ENCODE measurements around the gene NIPBL. TPM values are rescaled to one million over a fixed set of nuclear protein-coding genes. Genes with fewer than 3 reads are reported as not detected.

NIPBL gene
- total RNA-seq, 1 experiment from 2014 or later: 124 TPM

GRCh38 chr5:37103302-37103701, 226.7 kb downstream of the NIPBL start:
- Histone ChIP-seq H3K79me2 (ENCODE audit: low read depth) (no peaks in the 10 kb centered on the region), H3K4me1 (replicated peaks; ENCODE audit: insufficient read depth) (no peaks in the 10 kb centered on the region), H3K27ac (no peak overlapping the region), H2AFZ (no peak overlapping the region), H3K4me2 (no peak overlapping the region), H3K36me3 (ENCODE audit: low read depth) (no peaks in the 10 kb centered on the region), H3K9me2 (ENCODE audit: insufficient read depth) (no peaks in the 10 kb centered on the region; the same call in 1 of the 2 replicates), H3K27me3 (ENCODE audit: insufficient read depth, low read depth) (no peaks in the 10 kb centered on the region), H3F3A (ENCODE audit: insufficient read depth, low read depth) (no peaks in the 10 kb centered on the region), H3K9me3 (ENCODE audit: insufficient read depth, low read depth) (peaks cover 15% of the 10 kb centered on the region), H4K20me1 (ENCODE audit: insufficient read depth) (no peaks in the 10 kb centered on the region), H3K4me3 (no peak overlapping the region)
- ChIA-PET POLR2A (ENCODE audit: unreplicated experiment) (no interaction called here), CTCF (interaction anchor here (0.7 kb wide), 1 partner anchor 15 kb away, joined by 3 read pairs; no protein-coding TSS in a partner anchor)
- intact Hi-C loops (cut with micrococcal nuclease; ENCODE audit: unreplicated experiment): no loop called here
- no peak for DNase-seq
- BruUV-seq (replicated peaks): no TSS peak
- no peak for TF ChIP-seq EZH2 (IDR thresholded peaks at IDR 0.05; ENCODE audit: low read depth)

- ChIA-PET CTCF (no interaction called here), POLR2A (ENCODE audit: unreplicated experiment) (no interaction called here)
- H3K9me3 ChIP-seq (ENCODE audit: insufficient read depth, low read depth): no peaks in the 10 kb centered on the region
These were observed 232.8 kb downstream of the NIPBL start for GRCh38 chr5:37109338-37109737.

GRCh38 chr5:37110135-37110534, 233.6 kb downstream of the NIPBL start:
- no peak for DNase-seq
- Histone ChIP-seq H3F3A (ENCODE audit: insufficient read depth, low read depth) (no peaks in the 10 kb centered on the region), H4K20me1 (ENCODE audit: insufficient read depth) (no peaks in the 10 kb centered on the region), H3K4me2 (no peak overlapping the region), H3K4me1 (replicated peaks; ENCODE audit: insufficient read depth) (no peaks in the 10 kb centered on the region), H3K27ac (no peak overlapping the region), H3K27me3 (ENCODE audit: insufficient read depth, low read depth) (no peaks in the 10 kb centered on the region), H3K79me2 (ENCODE audit: low read depth) (no peaks in the 10 kb centered on the region), H3K9me3 (ENCODE audit: insufficient read depth, low read depth) (no peaks in the 10 kb centered on the region), H3K9me2 (ENCODE audit: insufficient read depth) (no peaks in the 10 kb centered on the region; the same call in 1 of the 2 replicates), H3K36me3 (ENCODE audit: low read depth) (no peaks in the 10 kb centered on the region), H2AFZ (no peak overlapping the region), H3K4me3 (no peak overlapping the region)
- ChIA-PET CTCF (no interaction called here), POLR2A (ENCODE audit: unreplicated experiment) (no interaction called here)
- no TSS peak for BruUV-seq (replicated peaks)
- TF ChIP-seq CTCF (conservative IDR thresholded peaks at IDR 0.05): no peak
- TF ChIP-seq EZH2 (IDR thresholded peaks at IDR 0.05; ENCODE audit: low read depth): no peak
- intact Hi-C loops (cut with micrococcal nuclease; ENCODE audit: unreplicated experiment): no loop called here

More at GRCh38 chr5:37109338-37109737, 232.8 kb downstream of the NIPBL start:
- no peak for DNase-seq
- Histone ChIP-seq H3K9me2 (ENCODE audit: insufficient read depth) (no peaks in the 10 kb centered on the region; the same call in 1 of the 2 replicates), H3K4me1 (replicated peaks; ENCODE audit: insufficient read depth) (no peaks in the 10 kb centered on the region), H3K27ac (no peak overlapping the region), H4K20me1 (ENCODE audit: insufficient read depth) (no peaks in the 10 kb centered on the region), H2AFZ (no peak overlapping the region), H3K4me3 (no peak overlapping the region), H3K79me2 (ENCODE audit: low read depth) (no peaks in the 10 kb centered on the region), H3K27me3 (ENCODE audit: insufficient read depth, low read depth) (no peaks in the 10 kb centered on the region), H3K4me2 (no peak overlapping the region), H3F3A (ENCODE audit: insufficient read depth, low read depth) (no peaks in the 10 kb centered on the region), H3K36me3 (ENCODE audit: low read depth) (no peaks in the 10 kb centered on the region)
- intact Hi-C loops (cut with micrococcal nuclease; ENCODE audit: unreplicated experiment): no loop called here
- TF ChIP-seq CTCF (conservative IDR thresholded peaks at IDR 0.05): no peak
- no peak for TF ChIP-seq EZH2 (IDR thresholded peaks at IDR 0.05; ENCODE audit: low read depth)
- no TSS peak for BruUV-seq (replicated peaks)
